Measurements from ENCODE around the gene CNOT2.

CNOT2 gene

DNA sequence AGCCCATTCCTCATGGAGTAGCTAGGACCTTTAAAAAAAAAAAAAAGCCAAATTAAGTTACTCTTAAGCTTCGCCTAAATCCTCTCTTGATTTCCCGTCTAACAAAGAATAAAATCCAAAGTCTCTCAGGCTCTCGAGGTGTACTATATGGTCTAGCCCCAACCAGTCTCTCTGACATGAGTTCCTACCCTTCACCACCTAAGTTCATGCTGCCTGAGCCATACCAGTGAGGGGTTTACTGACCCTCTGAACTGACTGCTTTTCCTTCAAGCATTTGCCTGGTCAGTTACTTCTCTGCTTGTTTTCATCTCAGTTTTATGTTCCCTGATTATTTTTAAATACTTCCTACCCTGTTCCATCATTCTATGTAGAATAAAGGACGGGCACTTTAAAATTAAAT lies 64.6 kb downstream of the CNOT2 start:
- no peak for DNase-seq

DNA sequence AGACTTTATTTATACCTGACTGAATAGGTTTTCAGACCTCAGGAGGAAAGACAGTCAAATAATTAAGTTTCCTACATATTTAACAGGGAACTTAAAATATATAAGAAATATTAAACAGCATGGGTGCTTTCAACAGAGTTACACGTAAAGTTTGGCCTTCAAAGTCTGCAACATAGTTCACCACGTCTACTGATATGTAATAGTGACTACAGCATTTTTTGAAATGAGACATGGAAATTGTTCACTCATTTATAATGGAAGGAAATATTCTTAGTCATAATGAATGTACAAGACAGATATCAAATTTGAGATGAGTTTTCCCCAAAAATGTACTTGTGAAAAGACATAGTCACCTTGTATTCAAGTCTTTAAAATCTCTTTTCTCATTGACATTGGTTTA lies 66.1 kb downstream of the CNOT2 start:
- DNase-seq = no peak

DNA sequence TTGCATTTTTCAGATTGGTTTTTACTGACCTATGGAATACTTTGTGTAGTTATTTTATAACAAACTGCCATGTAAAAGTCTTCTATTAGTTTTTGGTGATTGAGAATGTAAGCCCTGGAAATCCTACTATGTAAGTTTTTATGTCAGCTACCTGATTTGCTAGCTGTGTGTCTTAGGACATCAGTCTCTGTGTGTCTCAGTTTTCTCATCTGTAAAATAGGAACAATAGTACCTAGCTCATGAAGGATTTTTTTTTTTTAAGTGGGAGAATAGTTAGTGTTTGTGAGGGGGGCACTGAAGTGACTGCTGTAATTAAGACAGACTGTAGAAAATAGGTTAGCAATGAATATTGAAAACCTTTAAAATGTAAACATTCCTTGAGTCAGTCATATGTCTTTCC lies 70.9 kb downstream of the CNOT2 start:
- no peak for DNase-seq

DNA sequence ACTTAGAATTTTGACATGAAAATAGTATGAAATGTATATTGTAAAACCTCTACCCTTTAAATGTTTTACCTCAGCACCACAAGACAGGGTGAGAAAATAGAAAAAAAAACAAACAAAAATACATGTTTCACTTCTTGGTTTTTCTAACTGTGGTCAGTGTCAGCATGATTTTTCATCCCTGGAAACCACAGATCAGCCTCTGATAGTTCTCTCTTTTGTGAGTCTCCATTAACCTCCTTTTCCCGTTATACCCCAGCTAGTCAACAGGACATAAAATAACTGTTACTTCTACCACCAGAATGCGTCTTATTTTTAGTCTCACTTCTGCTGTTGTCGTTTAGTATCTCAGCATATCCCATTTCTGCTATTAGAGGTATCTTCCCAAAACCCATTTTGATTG lies 74.5 kb downstream of the CNOT2 start:
- no peak for DNase-seq

DNA sequence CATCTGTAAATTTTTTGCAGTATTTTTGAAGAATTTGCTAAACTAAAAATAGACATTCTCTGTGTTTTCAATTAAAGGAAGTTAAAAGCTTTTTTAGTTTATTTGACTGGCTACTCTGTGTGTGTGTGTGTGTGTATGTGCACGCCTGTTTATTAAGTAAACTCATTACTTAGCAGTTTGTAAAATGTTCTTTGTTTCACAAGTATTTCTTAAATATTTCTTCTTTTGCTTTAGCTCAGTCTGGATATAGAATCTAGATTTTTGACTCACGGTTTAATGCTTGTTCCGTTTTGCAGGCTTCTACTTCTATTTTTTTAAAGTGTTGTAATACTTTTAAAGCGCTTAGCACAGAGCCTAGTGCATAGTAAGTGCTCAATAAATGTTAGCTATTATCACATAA lies 76.4 kb downstream of the CNOT2 start:
- DNase-seq = no peak

DNA sequence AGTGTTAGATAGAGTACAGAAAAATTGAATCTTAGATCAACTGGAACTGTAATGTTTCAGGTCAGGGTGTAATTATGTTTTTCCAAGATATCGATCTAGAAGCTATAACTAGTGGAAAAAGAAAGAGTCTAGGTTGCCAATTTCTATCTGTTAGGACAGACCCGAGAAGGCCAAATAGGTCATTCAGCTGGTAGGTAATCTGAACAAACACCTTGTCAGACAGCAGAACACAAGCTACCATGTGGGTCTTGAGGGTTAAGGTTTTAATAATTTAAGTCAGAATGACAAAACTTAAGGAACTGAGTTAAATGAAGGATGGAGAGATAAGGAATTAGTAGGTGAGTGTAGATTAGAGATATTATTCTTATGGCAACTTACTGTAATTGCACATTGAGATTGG lies 78.0 kb downstream of the CNOT2 start:
- DNase-seq = no peak

DNA sequence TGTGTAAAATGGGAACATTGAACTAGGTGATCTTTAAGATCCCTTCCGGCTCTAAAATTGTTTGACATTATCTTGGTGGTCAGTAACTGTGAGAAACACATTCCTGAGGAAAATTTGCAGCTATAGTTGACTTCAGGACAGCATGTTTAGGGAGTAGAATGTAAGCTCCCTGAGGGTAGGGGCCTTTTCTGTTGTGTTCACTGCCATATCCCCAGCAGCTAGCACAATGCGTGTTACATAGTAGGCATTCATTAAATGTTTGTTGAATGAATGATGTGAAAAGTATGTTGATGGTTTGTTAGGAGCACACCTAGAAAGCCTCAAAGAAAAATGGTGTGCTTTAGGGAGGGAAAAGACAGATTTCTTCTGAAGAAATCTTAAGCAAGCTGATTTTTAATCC lies 84.3 kb downstream of the CNOT2 start:
- no peak for DNase-seq

DNA sequence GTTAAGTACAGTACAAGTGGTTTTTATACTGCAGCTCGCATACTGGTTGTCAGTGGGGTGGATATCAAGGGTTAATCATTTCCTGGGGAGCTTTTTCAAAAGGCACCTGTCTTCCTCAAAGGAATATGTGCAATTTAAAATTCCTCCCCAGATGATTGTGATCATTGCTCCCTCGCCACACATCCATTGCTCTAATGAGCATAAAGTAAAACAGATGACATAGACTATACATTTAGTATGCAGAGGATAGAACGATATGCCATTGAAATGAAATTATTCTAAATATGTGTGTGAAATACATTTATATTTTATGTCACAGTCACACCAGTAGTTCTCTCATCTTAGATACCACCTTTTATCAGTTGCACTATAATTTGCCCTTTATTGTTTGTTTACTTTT lies 86.5 kb downstream of the CNOT2 start:
- DNase-seq = no peak

DNA sequence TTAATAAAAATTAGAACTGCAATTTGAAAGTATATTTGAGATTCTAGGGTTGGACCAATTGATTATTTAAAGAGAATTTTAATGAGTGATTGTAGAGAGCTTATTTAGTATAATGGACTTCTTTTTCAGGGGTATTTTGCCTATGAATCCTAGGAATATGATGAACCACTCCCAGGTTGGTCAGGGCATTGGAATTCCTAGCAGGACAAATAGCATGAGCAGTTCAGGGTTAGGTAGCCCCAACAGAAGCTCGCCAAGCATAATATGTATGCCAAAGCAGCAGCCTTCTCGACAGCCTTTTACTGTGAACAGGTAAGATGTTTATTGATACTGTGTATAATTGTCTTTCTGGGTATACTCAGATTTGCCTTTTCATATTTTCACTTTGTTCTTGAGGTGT lies 86.9 kb downstream of the CNOT2 start:
- DNase-seq = no peak

DNA sequence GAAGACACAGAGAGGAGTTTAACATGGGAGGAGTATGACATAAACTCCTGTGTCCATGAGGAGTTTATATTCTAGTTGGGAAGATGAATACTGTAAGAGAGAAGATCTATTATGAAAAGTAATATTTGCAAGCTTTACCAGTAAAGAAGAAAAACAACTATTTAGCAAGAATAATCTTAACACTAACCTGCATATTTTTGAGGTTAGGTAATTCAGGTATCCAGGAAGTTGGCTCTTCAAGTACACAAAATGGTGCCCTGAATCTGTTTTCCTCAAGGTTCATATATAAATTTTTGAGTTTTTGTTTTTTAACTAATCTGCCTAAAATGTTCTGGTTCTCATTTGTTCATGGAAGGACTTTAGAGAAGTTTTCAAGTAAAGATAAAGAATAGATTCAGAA lies 89.0 kb downstream of the CNOT2 start:
- DNase-seq = no peak

DNA sequence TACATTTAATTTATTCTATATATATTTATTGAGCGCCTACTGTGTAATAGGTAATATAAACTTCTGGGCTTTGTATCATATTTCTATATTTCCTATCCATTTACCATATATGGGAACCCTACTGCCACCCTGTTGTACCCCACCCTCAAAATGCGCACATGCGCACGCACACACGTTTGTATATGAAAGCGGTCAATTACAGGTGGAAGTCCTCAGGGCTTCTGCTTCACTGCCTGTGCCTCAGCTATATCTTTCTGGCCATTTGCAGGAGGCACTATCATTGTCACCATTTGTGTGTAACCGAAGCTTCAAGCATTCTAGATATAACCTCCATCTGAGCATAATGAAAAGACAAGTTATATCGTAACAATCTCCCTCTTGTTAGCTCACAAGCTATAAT lies 91.5 kb downstream of the CNOT2 start:
- no peak for DNase-seq

DNA sequence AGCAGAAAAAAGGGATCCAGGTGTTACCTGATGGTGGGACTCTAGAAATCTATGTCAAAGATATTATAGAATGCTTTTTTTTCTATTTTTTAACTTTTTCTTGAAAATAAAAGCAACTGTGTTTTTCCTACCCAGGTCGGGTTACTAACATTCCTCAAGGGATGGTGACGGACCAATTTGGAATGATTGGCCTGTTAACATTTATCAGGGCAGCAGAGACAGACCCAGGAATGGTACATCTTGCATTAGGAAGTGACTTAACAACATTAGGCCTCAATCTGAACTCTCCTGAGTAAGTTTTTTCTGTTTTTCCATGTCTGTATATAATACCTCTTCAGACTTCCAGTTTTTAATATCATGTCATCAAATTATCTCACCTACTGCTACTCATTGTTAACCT lies 95.3 kb downstream of the CNOT2 start:
- no peak for DNase-seq

DNA sequence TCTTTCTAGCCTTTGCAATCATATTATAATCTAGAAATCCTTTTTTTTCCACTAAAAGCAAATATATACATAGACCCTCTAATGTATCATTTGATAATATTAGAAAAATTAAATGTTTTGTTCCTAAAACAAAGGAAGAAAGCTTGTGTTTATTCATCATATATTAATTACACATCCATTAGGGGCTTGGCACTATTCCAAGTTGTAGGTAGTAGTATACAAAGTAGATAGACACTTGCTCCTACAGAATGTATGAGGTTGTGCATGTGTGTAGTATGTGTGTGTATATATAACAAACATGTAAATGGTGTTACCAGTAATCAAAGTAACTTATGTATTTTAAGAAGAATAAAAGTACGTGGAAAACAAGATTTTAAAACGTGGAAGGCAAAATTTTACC lies 107.8 kb downstream of the CNOT2 start:
- DNase-seq = no peak

DNA sequence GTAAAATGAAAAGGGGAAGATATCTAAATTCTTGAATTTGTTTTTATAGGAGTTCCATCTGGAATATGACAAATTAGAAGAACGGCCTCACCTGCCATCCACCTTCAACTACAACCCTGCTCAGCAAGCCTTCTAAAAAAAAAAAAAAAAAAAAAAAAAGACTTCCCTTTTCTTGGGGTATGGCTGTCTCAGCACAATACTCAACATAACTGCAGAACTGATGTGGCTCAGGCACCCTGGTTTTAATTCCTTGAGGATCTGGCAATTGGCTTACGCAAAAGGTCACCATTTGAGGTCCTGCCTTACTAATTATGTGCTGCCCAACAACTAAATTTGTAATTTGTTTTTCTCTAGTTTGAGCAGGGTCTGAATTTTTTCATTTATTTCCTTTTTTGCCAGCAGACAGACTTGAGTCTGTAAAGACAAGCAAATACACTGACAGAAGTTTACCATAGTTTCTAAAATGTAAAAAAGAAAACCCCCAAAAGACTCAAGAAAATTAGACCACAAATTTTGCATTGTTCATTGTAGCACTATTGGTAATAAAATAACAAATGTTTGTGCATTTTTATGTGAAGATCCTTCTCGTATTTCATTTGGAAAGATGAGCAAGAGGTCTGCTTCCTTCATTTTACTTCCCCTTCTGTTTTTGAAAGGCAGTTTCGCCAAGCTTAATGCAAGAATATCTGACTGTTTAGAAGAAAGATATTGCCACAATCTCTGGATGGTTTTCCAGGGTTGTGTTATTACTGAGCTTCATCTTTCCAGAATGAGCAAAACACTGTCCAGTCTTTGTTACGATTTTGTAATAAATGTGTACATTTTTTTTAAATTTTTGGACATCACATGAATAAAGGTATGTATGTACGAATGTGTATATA lies 110.8 kb downstream of the CNOT2 start:
- no peak for DNase-seq

DNA sequence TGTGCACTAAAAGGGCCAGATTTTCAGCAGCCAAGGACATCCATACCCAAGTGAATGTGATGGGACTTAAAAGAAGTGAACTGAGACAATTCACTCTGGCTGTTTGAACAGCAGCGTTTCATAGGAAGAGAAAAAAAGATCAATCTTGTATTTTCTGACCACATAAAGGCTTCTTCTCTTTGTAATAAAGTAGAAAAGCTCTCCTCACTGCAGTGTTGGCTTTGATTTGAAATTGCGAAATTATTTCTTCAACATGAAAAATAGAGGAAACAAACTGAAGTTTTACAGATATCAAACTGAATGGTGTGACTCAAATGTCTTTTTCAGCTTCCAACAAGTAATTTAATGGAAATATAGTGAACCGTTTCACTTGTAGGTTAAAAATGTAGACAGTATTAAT lies 111.6 kb downstream of the CNOT2 start:
- DNase-seq = no peak

DNA sequence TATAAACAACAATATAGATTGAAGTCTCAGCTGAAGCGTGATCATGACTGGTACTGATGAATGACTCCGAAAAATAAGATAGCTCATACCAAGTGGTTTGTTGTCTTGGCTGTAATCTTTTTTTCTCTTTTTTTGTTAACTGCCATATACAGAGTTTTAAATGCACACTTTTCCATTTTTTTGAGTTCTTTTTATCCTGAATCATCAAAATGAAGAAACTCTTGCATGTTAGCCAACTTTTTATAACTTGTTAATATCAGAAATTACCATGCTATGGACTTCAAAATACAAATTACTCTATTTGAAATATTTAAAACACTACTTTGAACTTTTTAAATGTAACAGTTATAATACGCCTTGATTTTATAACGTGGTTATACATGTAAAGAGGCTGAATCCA lies 112.7 kb downstream of the CNOT2 start:
- no peak for DNase-seq

DNA sequence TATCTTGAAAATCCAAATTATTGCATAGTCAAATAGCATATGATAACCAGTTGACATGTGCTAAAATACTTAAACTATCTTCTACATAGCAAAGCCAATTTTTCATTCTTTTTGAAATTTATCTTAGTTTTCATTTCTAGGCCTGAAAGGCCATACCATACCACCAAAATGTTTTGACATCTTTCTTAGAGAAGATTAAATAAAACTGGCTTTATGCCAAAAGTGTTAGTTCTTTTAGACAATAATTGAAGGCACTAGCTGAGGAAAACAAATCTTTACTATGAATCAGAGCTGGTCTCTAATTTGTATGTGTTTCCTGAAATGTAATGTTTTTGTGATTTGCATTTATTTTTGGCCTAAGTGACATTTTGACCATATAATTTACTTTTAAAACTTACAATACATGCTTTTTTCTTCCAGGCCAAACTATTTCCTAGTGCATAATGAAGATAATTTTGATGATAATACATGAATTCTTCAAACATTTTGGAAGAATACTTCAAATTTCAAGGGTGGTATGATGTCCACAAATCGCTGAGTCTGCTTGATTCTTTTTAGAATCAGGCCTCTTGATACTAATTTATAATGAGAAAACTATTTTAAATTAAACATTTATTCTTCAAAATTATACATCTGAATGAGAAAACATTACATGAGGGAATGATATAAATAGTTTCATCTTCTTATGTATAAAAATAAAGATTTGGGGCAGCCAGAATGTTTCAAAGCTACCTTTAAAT lies 116.4 kb downstream of the CNOT2 start:
- no peak for DNase-seq

DNA sequence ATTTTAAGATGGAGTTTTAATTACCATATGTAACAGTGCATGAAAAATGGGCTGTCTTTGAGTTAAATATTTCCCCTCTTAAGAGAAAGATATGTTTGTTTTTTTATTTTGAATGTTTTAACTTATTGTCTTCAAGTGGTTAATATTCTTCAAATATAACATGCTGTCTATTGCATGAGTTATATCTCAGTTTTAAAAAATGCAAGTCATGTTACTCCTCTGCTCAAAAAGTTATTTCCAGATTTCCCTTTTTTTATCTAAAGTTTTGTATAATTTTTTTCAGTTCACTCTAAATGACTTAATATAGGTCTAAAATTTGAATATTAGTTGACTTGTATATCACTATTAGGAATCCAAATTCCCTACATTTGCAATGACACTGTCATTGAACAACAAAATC lies 117.0 kb downstream of the CNOT2 start:
- DNase-seq = no peak

DNA sequence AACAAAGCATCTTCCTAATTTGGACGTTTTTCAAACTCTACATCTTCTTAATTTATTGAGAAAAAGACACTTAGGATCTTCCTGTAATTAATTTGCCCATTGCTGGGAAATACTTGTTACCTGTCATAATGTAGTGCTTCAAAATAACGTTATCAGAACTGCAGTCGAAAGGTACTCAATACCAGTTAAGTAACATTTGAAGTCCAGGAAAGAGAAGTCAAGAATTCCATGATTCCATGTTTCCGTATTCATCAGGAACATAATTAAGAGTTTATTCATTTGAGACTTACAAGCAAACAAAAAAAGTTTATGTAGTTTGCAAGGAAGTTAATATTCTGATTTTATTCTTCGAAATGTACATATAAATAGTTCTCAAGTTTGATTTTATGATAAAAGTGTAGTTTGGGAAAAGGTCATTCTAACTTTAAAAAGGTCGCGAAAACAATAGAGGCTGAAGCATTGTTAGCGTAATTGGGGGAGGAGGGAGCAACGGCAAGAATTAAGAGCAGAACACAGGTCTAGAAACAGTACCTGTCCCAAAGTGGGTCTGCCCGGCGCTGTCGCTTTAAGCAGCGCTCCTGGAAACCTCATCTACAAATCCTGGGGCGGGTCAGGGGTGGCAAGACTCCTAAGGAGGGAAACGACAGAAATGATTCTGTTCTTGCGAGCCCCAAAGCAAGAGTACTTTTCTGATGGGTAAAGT lies 121.6 kb downstream of the CNOT2 start:
- no peak for DNase-seq

DNA sequence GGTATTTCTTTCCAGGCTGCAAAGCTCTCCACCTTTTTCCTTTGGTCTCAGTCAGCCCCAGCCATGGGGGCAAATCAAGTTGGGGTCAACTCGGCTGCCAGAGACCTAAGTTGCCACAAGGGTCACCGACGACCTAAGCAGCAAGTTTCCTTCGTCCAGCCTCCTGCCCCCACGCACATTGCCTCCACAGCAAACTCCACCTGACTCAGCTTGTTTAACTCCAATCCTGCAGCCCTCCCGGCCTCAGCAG lies 122.1 kb downstream of the CNOT2 start:
- no peak for DNase-seq

DNA sequence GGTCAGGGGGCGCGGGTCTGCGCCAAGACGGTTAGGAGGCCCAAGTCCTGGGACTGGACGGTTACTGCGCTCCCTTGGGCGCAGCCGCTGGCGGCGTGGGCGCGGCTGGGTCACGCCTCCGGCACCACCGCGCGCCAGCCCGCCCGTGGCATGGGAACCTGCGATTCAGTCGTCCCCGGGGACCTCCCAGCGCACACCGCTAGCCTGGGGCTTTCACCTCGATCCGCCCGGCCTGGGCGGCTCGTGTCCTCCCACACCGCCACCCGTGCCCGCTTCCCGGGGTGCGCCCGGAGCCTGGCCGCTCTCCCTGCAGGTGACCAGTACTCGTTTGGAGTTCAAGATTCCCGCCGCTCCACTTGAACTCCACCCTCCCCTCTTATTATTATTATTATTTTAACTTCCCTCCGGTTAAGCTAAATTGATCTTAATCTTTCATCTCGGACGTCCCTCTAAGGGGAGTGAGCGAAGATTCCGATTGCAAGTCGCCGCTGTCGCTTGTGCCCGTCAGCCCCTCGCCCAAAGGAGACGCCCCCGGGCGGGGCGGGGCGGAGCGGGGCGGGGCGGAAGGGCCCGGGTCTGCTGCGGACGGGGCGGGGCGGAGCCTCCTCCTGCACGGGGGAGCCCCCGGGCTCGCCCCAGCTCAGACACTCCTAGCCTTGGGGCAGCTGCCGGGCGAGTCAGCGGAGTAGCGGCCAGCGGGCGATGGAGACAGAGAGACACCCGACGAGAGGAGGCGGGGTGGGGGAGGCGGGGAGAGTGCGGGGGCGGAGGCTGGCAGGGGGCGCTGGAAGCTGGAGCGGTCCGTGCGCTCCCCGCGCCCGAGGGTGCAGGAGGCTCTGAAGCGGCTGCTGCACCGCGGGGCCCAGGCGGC lies 122.7 kb downstream of the CNOT2 start, which contains the start of gene KCNMB4:
TSS of gene KCNMB4 (plus strand) at position 643 of the 871 bp plus-strand sequence. CDS start 445 bp downstream, outside the sequence.
- DNase-seq = peak; percentile 63

DNA sequence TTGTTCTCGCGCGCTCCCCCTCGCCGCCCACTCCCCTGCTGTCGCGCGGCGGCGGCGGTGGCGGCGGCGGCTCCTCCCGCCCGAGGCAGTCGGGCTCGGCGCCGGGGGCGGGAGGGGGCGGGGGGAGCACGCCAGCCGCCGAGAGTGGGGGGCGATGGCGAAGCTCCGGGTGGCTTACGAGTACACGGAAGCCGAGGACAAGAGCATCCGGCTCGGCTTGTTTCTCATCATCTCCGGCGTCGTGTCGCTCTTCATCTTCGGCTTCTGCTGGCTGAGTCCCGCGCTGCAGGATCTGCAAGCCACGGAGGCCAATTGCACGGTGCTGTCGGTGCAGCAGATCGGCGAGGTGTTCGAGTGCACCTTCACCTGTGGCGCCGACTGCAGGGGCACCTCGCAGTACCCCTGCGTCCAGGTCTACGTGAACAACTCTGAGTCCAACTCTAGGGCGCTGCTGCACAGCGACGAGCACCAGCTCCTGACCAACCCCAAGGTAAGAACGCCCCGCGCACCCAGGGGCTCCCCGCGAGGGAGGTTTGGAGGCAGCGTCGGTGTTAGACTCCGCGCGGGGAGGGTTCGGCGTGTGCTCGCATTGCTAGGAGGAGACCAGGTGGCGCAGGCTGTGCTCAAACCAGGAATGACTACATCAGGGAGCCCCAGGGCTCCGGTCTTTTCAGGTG lies 123.5 kb downstream of the CNOT2 start:
- DNase-seq = peak; percentile 49

Data from stimulated activated naive CD4-positive, alpha-beta T cell treated with Interleukin-2 at 50 U/mL for 16 hours (primary cell).